ENCODE measurements around the gene CDC25B.
"Not testable (repeated sequence)": the region's sequence is repeated elsewhere in the genome, so short reads cannot be mapped to it uniquely, and the experiment has no call there.

Gene CDC25B

GRCh38 chr20:3786665-3787323 lies 9.3 kb upstream of the CDC25B start, which contains the start of gene CENPB:
Gene CENPB (minus strand): TSS chr20:3786740. CDS start chr20:3786483, 257 bp downstream.
- peak; percentile 34 for DNase-seq

- no peak for DNase-seq
Measured at GRCh38 chr20:3787324-3788014, 8.6 kb upstream of the CDC25B start.

GRCh38 chr20:3788685-3789155 lies 7.4 kb upstream of the CDC25B start:
- no peak for DNase-seq

- not testable (repeated sequence) for DNase-seq
Measured at GRCh38 chr20:3789201-3789600, 6.9 kb upstream of the CDC25B start.

GRCh38 chr20:3794168-3794567 lies 1.9 kb upstream of the CDC25B start:
- DNase-seq: not testable (repeated sequence)

- DNase-seq: no peak
Measured at GRCh38 chr20:3794701-3795420, 1.2 kb upstream of the CDC25B start.

- no peak for DNase-seq
Measured at GRCh38 chr20:3796477-3797225, 541 bp downstream of the CDC25B start.

- no peak for DNase-seq
Measured at GRCh38 chr20:3797226-3797545, 1.1 kb downstream of the CDC25B start.

- no peak for DNase-seq
Measured at GRCh38 chr20:3797592-3798372, 1.7 kb downstream of the CDC25B start.

- DNase-seq: no peak
Measured at GRCh38 chr20:3798373-3798768, 2.3 kb downstream of the CDC25B start.

- no peak for DNase-seq
Measured at GRCh38 chr20:3798908-3799248, 2.8 kb downstream of the CDC25B start.

- no peak for DNase-seq
Measured at GRCh38 chr20:3800256-3800877, 4.3 kb downstream of the CDC25B start.

- no peak for DNase-seq
Measured at GRCh38 chr20:3800878-3801260, 4.8 kb downstream of the CDC25B start.

GRCh38 chr20:3801299-3801698 lies 5.2 kb downstream of the CDC25B start:
- no peak for DNase-seq

GRCh38 chr20:3801846-3802245 lies 5.7 kb downstream of the CDC25B start:
- no peak for DNase-seq

GRCh38 chr20:3802524-3803239 lies 6.6 kb downstream of the CDC25B start:
- no peak for DNase-seq

GRCh38 chr20:3803289-3803688 lies 7.2 kb downstream of the CDC25B start:
- no peak for DNase-seq

- DNase-seq: no peak
Measured at GRCh38 chr20:3803854-3804253, 7.7 kb downstream of the CDC25B start.

GRCh38 chr20:3804254-3804751 lies 8.2 kb downstream of the CDC25B start:
- DNase-seq: no peak

GRCh38 chr20:3804781-3805180 lies 8.7 kb downstream of the CDC25B start:
- DNase-seq: no peak

GRCh38 chr20:3808544-3808943 lies 12.4 kb downstream of the CDC25B start:
- no peak for DNase-seq
